Kidney epithelial cell (primary cell): Measurements from ENCODE around the gene RMND1. TPM values are rescaled to one million over a fixed set of nuclear protein-coding genes. Genes with fewer than 3 reads are reported as not detected.
"Not testable (repeated sequence)": the region's sequence is repeated elsewhere in the genome, so short reads cannot be mapped to it uniquely, and the experiment has no call there.

ENCODE experiments used
- DNase-seq: peaks from one replicate; pipeline ENCODE4 v3.0.0-alpha.2; 2010; ENCODE audit warnings: low read depth
- H3K27me3 ChIP-seq: 2 replicates; pipeline ENCODE4 v1.6.0; 2011; ENCODE audit warnings: low read length; ENCODE audit not compliant: control insufficient read depth, insufficient read depth
- H3K36me3 ChIP-seq: 2 replicates; pipeline ENCODE4 v1.5.1; 2011; ENCODE audit warnings: low read length; ENCODE audit not compliant: control insufficient read depth, insufficient read depth
- H3K4me3 ChIP-seq: 2 replicates; pipeline ENCODE4 v1.5.1; 2011; ENCODE audit warnings: low read depth, mild to moderate bottlenecking, control low read depth, low read length
- total RNA-seq: library from RNA; depleted of rRNA; stranded (reverse); fragments of >200 nt; gene quantifications from 2 replicates; pipeline ENCODE4 v1.2.3, GENCODE V29; 2015
- TF ChIP-seq, protein P1 (sequence below): IDR thresholded peaks from 2 replicates; pipeline ENCODE4 v1.5.1; 2011; ENCODE audit warnings: mild to moderate bottlenecking, moderate library complexity, low read length, control low read depth, inconsistent platforms; ENCODE audit not compliant: insufficient read depth, poor library complexity, severe bottlenecking

The RMND1 gene
- total RNA-seq, 1 donor from 2014 or later: 59.8 TPM

DNA sequence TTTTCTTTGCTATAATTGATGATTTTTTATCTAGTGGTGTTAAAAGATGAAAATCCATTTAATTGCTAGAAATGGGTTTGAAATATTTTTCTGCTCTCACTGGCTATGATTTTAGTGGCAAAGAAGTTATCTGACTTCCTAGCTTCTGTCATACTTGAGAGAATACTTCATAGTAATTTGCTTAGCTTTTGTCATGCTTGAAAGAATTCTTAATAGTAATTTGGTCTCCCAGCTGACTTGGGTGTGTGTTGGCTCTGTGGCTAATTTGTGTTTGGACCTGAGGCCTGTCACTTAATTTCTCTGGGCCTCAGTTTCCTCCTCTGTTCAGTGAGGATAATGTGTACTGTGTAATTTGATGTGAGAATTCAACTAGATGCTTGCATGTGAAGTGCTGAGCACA lies 12.8 kb upstream of the RMND1 start:
- no peaks in the 10 kb centered on the region for H3K27me3 ChIP-seq
- no peak overlapping the region for H3K4me3 ChIP-seq
- TF ChIP-seq, protein P1, sequence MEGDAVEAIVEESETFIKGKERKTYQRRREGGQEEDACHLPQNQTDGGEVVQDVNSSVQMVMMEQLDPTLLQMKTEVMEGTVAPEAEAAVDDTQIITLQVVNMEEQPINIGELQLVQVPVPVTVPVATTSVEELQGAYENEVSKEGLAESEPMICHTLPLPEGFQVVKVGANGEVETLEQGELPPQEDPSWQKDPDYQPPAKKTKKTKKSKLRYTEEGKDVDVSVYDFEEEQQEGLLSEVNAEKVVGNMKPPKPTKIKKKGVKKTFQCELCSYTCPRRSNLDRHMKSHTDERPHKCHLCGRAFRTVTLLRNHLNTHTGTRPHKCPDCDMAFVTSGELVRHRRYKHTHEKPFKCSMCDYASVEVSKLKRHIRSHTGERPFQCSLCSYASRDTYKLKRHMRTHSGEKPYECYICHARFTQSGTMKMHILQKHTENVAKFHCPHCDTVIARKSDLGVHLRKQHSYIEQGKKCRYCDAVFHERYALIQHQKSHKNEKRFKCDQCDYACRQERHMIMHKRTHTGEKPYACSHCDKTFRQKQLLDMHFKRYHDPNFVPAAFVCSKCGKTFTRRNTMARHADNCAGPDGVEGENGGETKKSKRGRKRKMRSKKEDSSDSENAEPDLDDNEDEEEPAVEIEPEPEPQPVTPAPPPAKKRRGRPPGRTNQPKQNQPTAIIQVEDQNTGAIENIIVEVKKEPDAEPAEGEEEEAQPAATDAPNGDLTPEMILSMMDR: no peak
- peaks cover 2% of the 10 kb centered on the region for H3K36me3 ChIP-seq
- DNase-seq: no peak

GRCh38 chr6:151461673-151462072 lies 9.7 kb upstream of the RMND1 start:
- no peak for DNase-seq
- H3K4me3 ChIP-seq: no peak overlapping the region
- peaks cover 2% of the 10 kb centered on the region for H3K36me3 ChIP-seq
- TF ChIP-seq, protein P1: no peak
- H3K27me3 ChIP-seq: no peaks in the 10 kb centered on the region

DNA sequence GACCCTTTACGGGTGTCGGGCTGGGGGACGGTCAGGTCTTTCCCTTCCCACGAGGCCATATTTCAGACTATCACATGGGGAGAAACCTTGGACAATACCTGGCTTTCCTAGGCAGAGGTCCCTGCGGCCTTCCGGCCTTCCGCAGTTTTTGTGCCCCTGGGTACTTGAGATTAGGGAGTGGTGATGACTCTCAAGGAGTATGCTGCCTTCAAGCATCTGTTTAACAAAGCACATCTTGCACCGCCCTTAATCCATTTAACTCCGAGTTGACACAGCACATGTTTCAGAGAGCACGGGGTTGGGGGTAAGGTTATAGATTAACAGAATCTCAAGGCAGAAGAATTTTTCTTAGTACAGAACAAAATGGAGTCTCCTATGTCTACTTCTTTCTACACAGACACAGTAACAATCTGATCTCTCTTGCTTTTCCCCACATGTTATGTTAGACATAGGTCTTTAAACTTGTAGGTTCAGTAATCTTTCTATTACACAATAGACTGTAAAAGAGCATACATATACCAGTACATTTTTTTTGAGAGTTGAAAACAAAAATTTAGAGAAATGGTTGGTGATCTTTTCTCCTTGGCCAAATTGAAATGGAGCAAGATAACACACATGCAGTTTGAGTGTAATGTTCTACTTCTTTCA lies 3.9 kb upstream of the RMND1 start:
- DNase-seq, H3K36me3 ChIP-seq, H3K4me3 ChIP-seq, H3K27me3 ChIP-seq: not testable (repeated sequence)

GRCh38 chr6:151452750-151453427 lies 963 bp upstream of the RMND1 start:
- TF ChIP-seq, protein P1: no peak
- no peaks in the 10 kb centered on the region for H3K36me3 ChIP-seq
- peak overlapping the region; percentile 93 for H3K4me3 ChIP-seq
- DNase-seq: no peak
- H3K27me3 ChIP-seq: no peaks in the 10 kb centered on the region

GRCh38 chr6:151451417-151451949 lies 443 bp downstream of the RMND1 start:
- no peaks in the 10 kb centered on the region for H3K27me3 ChIP-seq
- TF ChIP-seq, protein P1: no peak
- DNase-seq: no peak
- peak overlapping the region; percentile 95 for H3K4me3 ChIP-seq
- no peaks in the 10 kb centered on the region for H3K36me3 ChIP-seq

DNA sequence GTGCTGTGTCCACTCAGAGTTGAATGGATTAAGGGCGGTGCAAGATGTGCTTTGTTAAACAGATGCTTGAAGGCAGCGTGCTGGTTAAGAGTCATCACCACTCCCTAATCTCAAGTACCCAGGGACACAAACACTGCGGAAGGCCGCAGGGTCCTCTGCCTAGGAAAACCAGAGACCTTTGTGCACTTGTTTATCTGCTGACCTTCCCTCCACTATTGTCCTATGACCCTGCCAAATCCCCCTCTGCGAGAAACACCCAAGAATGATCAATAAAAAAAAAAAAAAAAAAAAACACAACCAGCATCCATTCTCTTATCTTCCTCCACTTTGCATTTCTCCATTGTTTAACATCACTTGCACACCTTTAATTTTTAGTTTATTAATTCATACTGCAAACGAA lies 998 bp downstream of the RMND1 start:
- peak overlapping the region; percentile 95 for H3K4me3 ChIP-seq
- H3K27me3 ChIP-seq, DNase-seq, H3K36me3 ChIP-seq: not testable (repeated sequence)
